ENCODE results near the gene SSR3. TPM values are rescaled to one million over a fixed set of nuclear protein-coding genes. Genes with fewer than 3 reads are reported as not detected.

Gene SSR3
- total and polyA plus RNA-seq, 3 donors from 2014 or later = 85.0 to 204 (median 108) TPM

DNA sequence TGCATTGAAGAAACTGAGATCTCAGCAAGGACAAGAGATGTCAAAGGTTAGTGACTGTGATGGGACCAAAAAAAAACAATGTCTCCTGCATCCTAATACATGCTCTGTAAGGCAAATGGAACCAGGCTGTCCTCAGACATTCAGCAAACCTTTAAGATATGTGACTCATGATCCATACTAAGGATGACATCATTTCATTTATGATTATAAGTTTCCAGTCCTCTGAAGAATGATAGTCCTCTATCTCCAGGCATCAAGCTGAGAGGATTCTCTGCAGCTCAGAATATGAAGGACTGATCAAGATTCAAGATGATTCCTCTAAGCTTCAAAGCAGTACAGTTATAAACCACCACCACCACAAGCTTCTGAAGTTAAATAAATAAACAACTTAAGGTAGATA, 47.6 kb downstream of the SSR3 start:
- DNase-seq = no peak
- TF ChIP-seq, protein P1, sequence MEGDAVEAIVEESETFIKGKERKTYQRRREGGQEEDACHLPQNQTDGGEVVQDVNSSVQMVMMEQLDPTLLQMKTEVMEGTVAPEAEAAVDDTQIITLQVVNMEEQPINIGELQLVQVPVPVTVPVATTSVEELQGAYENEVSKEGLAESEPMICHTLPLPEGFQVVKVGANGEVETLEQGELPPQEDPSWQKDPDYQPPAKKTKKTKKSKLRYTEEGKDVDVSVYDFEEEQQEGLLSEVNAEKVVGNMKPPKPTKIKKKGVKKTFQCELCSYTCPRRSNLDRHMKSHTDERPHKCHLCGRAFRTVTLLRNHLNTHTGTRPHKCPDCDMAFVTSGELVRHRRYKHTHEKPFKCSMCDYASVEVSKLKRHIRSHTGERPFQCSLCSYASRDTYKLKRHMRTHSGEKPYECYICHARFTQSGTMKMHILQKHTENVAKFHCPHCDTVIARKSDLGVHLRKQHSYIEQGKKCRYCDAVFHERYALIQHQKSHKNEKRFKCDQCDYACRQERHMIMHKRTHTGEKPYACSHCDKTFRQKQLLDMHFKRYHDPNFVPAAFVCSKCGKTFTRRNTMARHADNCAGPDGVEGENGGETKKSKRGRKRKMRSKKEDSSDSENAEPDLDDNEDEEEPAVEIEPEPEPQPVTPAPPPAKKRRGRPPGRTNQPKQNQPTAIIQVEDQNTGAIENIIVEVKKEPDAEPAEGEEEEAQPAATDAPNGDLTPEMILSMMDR (IDR thresholded peaks at IDR 0.05) = no peak
- TF ChIP-seq POLR2A (IDR thresholded peaks at IDR 0.05) = no peak
- H3K36me3 ChIP-seq (ENCODE audit: low read depth, missing control alignments) = no peaks in the 10 kb centered on the region
- H3K27ac ChIP-seq = no peak overlapping the region
- H3K27me3 ChIP-seq = no peaks in the 10 kb centered on the region
- no peak overlapping the region for H3K4me3 ChIP-seq
- no peaks in the 10 kb centered on the region for H3K9me3 ChIP-seq
- no peaks in the 10 kb centered on the region for H3K4me1 ChIP-seq
- intact Hi-C loops (cut with DNase I; ENCODE audit: low total_unique reads) = no loop called here

DNA sequence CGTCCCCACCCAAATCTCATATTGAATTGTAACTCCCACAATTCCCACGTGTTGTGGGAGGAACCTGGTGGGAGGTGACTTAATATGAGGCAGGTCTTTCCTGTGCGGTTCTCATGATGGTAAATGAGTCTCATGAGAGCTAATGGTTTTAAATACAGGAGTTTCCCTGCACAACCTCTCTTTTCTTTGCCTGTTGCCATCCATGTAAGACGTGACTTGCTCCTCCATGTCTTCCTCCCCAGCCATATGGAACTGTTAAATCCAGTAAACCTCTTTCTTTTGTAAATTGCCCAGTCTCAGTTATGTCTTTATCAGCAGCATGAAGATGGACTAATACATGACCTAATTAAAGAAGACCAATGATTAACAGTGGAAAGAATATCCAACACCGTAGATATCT, 56.6 kb downstream of the SSR3 start:
- Histone ChIP-seq H3K27ac (no peak overlapping the region), H3K27me3 (no peaks in the 10 kb centered on the region), H3K4me3 (no peak overlapping the region), H3K4me1 (no peaks in the 10 kb centered on the region), H3K9me3 (no peaks in the 10 kb centered on the region), H3K36me3 (ENCODE audit: low read depth, missing control alignments) (no peaks in the 10 kb centered on the region)
- intact Hi-C loops (cut with DNase I; ENCODE audit: low total_unique reads) = no loop called here
- WGBS, 2 donors = 83% methylated on average over 5 of the region's 5 CpGs
- TF ChIP-seq, protein P1 (IDR thresholded peaks at IDR 0.05) = no peak
- no peak for TF ChIP-seq POLR2A (IDR thresholded peaks at IDR 0.05)
- DNase-seq = no peak

DNA sequence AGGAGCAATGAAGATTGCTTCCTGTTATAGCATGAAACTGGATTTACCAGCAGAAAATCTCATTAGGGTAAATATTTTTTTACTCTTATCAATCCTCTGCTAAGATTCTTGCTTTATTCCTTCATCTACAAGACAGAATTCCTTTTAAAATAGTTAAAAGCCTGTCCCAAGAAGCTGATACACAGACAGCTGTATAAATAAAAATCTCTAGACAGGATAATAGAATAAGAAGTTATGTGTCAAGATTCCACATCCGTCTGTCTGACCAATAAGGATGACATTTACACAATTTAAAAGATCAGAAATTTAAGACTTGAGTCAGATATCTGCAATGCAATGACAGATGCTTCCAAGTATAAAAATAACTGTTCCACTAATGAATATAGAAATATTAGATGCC, 57.6 kb downstream of the SSR3 start:
- no peak for TF ChIP-seq POLR2A (IDR thresholded peaks at IDR 0.05)
- TF ChIP-seq, protein P1 (IDR thresholded peaks at IDR 0.05) = no peak
- Histone ChIP-seq H3K27ac (no peak overlapping the region), H3K4me1 (no peaks in the 10 kb centered on the region), H3K36me3 (ENCODE audit: low read depth, missing control alignments) (no peaks in the 10 kb centered on the region), H3K27me3 (no peaks in the 10 kb centered on the region), H3K4me3 (no peak overlapping the region), H3K9me3 (no peaks in the 10 kb centered on the region)
- 67 to 72% methylated on average over 1 of the region's 1 CpG for WGBS, 2 donors
- intact Hi-C loops (cut with DNase I; ENCODE audit: low total_unique reads) = no loop called here
- DNase-seq = no peak

DNA sequence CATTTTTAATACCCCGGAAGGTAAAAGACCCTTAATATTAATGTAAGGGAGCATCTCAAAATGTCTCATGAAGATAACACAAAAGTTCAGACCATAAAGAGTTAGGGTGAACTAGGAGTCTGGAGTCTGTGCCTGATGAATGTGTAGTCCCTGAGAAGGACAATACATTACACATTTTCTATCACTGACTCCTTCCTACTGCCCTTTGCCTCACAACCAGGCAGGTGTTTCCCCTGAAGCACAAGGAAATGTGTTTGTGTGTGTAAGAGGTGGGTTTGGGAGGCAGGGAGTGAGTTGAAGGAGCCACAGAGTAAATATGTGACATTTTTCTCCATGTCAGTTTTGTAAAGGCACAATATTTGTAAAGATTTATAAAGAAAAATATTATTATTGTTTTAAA, 59.1 kb downstream of the SSR3 start:
- no peak for DNase-seq
- Histone ChIP-seq H3K4me3 (no peak overlapping the region), H3K36me3 (ENCODE audit: low read depth, missing control alignments) (no peaks in the 10 kb centered on the region), H3K27ac (no peak overlapping the region), H3K4me1 (no peaks in the 10 kb centered on the region), H3K27me3 (no peaks in the 10 kb centered on the region), H3K9me3 (no peaks in the 10 kb centered on the region)
- WGBS, 2 donors = 86 to 100% methylated on average over 1 of the region's 1 CpG
- TF ChIP-seq, protein P1 (IDR thresholded peaks at IDR 0.05) = no peak
- no peak for TF ChIP-seq POLR2A (IDR thresholded peaks at IDR 0.05)
- intact Hi-C loops (cut with DNase I; ENCODE audit: low total_unique reads) = no loop called here

DNA sequence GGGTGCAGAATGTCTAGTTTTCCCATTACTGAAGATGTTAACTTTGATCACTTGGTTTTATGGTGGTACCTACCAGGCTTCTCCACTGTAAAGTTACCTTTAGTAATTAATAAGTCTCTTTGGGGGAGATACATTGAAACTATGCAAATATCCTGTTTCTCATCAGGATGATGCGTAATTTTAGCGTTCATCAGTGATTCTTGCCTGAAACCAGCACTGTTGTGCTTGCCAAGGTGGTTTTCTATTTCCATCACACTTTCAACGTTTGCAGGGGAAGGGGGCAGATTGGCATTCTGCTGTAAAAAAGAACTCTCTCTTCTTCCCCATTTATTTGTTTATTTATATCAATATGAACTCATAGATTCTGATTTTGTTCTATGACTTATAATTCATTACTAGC, 61.0 kb downstream of the SSR3 start:
- Histone ChIP-seq H3K27ac (no peak overlapping the region), H3K36me3 (ENCODE audit: low read depth, missing control alignments) (no peaks in the 10 kb centered on the region), H3K9me3 (no peaks in the 10 kb centered on the region), H3K4me3 (no peak overlapping the region), H3K4me1 (no peaks in the 10 kb centered on the region), H3K27me3 (no peaks in the 10 kb centered on the region)
- 83 to 85% methylated on average over 3 of the region's 3 CpGs for WGBS, 2 donors
- intact Hi-C loops (cut with DNase I; ENCODE audit: low total_unique reads) = no loop called here
- DNase-seq = no peak
- no peak for TF ChIP-seq POLR2A (IDR thresholded peaks at IDR 0.05)
- TF ChIP-seq, protein P1 (IDR thresholded peaks at IDR 0.05) = no peak

Data from testis (tissue), 3 donors.